ENCODE data around the gene SUGCT.

DNA sequence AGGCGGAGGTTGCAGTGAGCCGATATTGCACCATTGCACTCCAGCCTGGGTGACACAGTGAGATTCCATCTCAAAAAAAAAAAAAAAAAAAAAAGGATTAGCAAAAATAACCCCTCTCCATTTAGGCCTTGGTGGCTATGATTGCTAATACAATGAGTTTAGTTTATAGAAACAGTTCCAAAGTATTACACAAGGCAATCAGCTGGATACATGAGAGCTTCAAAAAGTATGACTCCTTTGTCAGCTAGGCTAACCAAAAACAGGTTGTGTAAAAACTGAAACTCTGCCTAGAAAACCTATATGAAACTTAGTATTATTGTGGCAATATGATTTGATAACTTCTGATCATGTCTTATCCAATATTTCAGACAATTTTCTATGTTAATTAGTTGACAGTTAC, 57.2 kb downstream of the SUGCT start:
- TF ChIP-seq, protein P1, sequence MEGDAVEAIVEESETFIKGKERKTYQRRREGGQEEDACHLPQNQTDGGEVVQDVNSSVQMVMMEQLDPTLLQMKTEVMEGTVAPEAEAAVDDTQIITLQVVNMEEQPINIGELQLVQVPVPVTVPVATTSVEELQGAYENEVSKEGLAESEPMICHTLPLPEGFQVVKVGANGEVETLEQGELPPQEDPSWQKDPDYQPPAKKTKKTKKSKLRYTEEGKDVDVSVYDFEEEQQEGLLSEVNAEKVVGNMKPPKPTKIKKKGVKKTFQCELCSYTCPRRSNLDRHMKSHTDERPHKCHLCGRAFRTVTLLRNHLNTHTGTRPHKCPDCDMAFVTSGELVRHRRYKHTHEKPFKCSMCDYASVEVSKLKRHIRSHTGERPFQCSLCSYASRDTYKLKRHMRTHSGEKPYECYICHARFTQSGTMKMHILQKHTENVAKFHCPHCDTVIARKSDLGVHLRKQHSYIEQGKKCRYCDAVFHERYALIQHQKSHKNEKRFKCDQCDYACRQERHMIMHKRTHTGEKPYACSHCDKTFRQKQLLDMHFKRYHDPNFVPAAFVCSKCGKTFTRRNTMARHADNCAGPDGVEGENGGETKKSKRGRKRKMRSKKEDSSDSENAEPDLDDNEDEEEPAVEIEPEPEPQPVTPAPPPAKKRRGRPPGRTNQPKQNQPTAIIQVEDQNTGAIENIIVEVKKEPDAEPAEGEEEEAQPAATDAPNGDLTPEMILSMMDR (conservative IDR thresholded peaks at IDR 0.05 in 1 of 2, IDR thresholded peaks at IDR 0.05 in 1 of 2; ENCODE audit: extremely low read depth in 1 of 2, insufficient read depth in 1 of 2, low read depth in 1 of 2, low read length in 2 of 2): no peak
- TF ChIP-seq EZH2 (IDR thresholded peaks at IDR 0.05; ENCODE audit: borderline replicate concordance, low read length): no peak
